ENCODE measurements around the gene SHKBP1. TPM values are rescaled to one million over a fixed set of nuclear protein-coding genes. Genes with fewer than 3 reads are reported as not detected.

Gene SHKBP1
- total and polyA plus RNA-seq, 4 donors: 10.1 to 22.9 (median 15.4) TPM

- Histone ChIP-seq H3K9me3 (ENCODE audit: control insufficient read depth in 4 of 4, low read length in 3 of 4) (no peaks in the 10 kb centered on the region), H3K4me3 (ENCODE audit: low read depth in 1 of 3, low read length in 3 of 3) (no peak overlapping the region), H3K36me3 (ENCODE audit: control insufficient read depth in 4 of 4, insufficient read depth in 3 of 4, low read depth in 1 of 4, low read length in 3 of 4) (no peaks in the 10 kb centered on the region), H3K4me1 (ENCODE audit: control insufficient read depth in 4 of 4, insufficient read depth in 4 of 4, low read length in 3 of 4) (no peaks in the 10 kb centered on the region), H3K9ac (ENCODE audit: low read depth in 1 of 2, low read length in 2 of 2) (no peak overlapping the region), H3K27me3 (ENCODE audit: control insufficient read depth in 4 of 4, insufficient read depth in 4 of 4, low read length in 3 of 4) (no peaks in the 10 kb centered on the region), H3K27ac (ENCODE audit: low read depth in 1 of 2, low read length in 2 of 2) (no peak overlapping the region)
- no peak for TF ChIP-seq SP1 (IDR thresholded peaks at IDR 0.05)
- no peak for TF ChIP-seq ATF3 (IDR thresholded peaks at IDR 0.05)
- TF ChIP-seq FOXA1 (IDR thresholded peaks at IDR 0.05): no peak
- TF ChIP-seq MAX (IDR thresholded peaks at IDR 0.05): no peak
- no peak for TF ChIP-seq RXRA (IDR thresholded peaks at IDR 0.05)
- TF ChIP-seq HNF4A (conservative IDR thresholded peaks at IDR 0.05): no peak
- no peak for TF ChIP-seq FOXA2 (IDR thresholded peaks at IDR 0.05)
- TF ChIP-seq CTCF (IDR thresholded peaks at IDR 0.05; ENCODE audit: low read depth, low read length, missing input control): no peak
- TF ChIP-seq NR2F2 (IDR thresholded peaks at IDR 0.05): no peak
- no peak for TF ChIP-seq REST (IDR thresholded peaks at IDR 0.05)
- no peak for TF ChIP-seq JUND (IDR thresholded peaks at IDR 0.05)
- TF ChIP-seq GABPA (IDR thresholded peaks at IDR 0.05 in 1 of 2, conservative IDR thresholded peaks at IDR 0.05 in 1 of 2): no peak
- no peak for TF ChIP-seq YY1 (IDR thresholded peaks at IDR 0.05)
- no peak for TF ChIP-seq ZBTB33 (IDR thresholded peaks at IDR 0.05)
- no peak for TF ChIP-seq HNF4G (IDR thresholded peaks at IDR 0.05)
- no peak for TF ChIP-seq RAD21 (IDR thresholded peaks at IDR 0.05)
- DNase-seq (ENCODE audit: low spot score): no peak
- 83% methylated on average over 7 of the region's 7 CpGs for WGBS
Observed at GRCh38 chr19:40622773-40623075, 46.1 kb downstream of the SHKBP1 start.
